Measurements from ENCODE around the gene OR1N1. TPM values are rescaled to one million over a fixed set of nuclear protein-coding genes. Genes with fewer than 3 reads are reported as not detected.

Gene OR1N1, protein sequence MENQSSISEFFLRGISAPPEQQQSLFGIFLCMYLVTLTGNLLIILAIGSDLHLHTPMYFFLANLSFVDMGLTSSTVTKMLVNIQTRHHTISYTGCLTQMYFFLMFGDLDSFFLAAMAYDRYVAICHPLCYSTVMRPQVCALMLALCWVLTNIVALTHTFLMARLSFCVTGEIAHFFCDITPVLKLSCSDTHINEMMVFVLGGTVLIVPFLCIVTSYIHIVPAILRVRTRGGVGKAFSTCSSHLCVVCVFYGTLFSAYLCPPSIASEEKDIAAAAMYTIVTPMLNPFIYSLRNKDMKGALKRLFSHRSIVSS
- total RNA-seq (not detected), polyA plus RNA-seq (not detected)

DNA sequence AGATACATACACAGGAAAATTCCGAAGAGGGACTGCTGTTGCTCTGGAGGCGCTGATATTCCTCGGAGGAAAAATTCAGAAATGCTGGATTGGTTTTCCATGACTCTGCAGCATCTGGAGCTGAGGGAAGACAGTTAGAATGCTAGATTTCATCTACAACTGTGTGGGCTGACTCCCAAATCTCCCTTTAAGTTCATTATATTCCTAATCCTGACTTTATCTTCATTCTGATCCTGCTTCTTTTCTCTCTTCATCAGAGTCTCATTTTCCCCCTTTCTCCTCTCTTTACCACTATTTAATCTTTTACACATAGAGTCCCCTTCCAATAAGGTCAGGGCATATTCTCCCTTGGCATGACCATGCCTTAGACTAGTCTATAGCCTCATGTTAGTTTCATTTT, at the start of gene OR1N1:
Gene OR1N1 (minus strand): TSS at position 101 of the 400 bp plus-strand sequence. CDS start 0 bp downstream, at position 101.
- Histone ChIP-seq H3K4me1 (ENCODE audit: insufficient read depth, low read length) (no peaks in the 10 kb centered on the region), H3K27ac (ENCODE audit: low read depth, low read length) (no peak within 1 kb of the TSS), H3K36me3 (ENCODE audit: insufficient read depth, low read length) (no peaks in the 10 kb centered on the region), H3K9me3 (ENCODE audit: low read length) (no peaks in the 10 kb centered on the region), H3K27me3 (ENCODE audit: insufficient read depth, low read length, poor library complexity, severe bottlenecking) (no peaks in the 10 kb centered on the region), H3K4me3 (ENCODE audit: low read length) (no peak within 1 kb of the TSS)
- no peak for DNase-seq
- ChIA-PET POLR2A (no interaction called here), CTCF (no interaction called here)
- Mint-ChIP-seq H3K9me3 (no peaks in the 10 kb centered on the region), H3K36me3 (no peaks in the 10 kb centered on the region), H3K4me3 (no peak within 1 kb of the TSS), H3K27me3 (peaks cover 10 to 25% of the 10 kb centered on the region in 2 donors), H3K27ac (no peak within 1 kb of the TSS), H3K4me1 (no peaks in the 10 kb centered on the region)

DNA sequence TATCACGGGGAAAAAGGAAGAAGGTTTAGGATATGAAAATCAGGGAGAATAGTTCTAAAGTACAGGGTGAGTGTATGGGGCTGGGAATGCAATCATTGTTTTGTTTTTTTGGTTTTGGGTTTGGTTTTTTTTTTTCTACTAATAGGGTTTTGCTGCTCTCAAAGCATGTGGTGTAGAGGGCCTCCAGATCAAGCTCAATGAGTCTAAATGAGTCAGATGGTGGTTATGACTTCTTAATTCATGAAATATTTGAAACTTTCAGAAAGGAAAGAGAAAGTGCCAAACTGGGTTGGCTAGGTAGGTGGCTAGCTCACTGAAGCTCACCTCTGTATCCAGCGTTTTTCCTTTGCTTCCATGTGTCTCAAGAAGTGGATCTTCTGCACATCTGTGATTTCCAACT, 45.4 kb upstream of the OR1N1 start:
- H3K27me3 Mint-ChIP-seq, result peaks cover 0 to 6% of the 10 kb centered on the region in 2 donors
- H3K9me3 Mint-ChIP-seq, result no peaks in the 10 kb centered on the region
- no peak for DNase-seq
- Histone ChIP-seq H3K9me3 (ENCODE audit: low read length) (no peaks in the 10 kb centered on the region), H3K36me3 (ENCODE audit: insufficient read depth, low read length) (no peaks in the 10 kb centered on the region), H3K27ac (ENCODE audit: low read depth, low read length) (no peak overlapping the region), H3K27me3 (ENCODE audit: insufficient read depth, low read length, poor library complexity, severe bottlenecking) (no peaks in the 10 kb centered on the region), H3K4me3 (ENCODE audit: low read length) (no peak overlapping the region), H3K4me1 (ENCODE audit: insufficient read depth, low read length) (no peaks in the 10 kb centered on the region)
- H3K4me3 Mint-ChIP-seq, result no peak overlapping the region
- peaks cover 0 to 1% (median 0%) of the 10 kb centered on the region in 3 donors for H3K36me3 Mint-ChIP-seq
- H3K4me1 Mint-ChIP-seq, result no peaks in the 10 kb centered on the region
- ChIA-PET POLR2A (no interaction called here), CTCF (no interaction called here)
- no peak overlapping the region for H3K27ac Mint-ChIP-seq

DNA sequence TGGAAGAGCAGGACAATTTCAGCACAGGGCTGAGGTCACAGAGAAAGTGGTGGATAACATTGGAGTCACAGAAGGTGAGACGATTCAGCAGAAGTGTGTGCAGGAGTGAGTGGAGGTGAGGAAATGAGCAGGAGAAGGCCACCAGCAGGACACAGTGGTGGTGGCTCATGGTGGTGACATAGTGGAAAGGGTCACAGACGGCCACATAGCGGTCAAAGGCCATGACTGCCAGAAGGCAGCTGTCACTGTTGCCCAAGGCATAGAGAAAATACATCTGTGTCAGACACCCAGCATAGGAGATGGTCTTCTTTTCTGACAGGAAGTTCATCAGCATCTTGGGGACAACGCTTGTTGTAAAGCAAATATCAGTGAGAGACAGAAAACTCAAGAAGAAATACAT, 40.8 kb upstream of the OR1N1 start:
- H3K9me3 Mint-ChIP-seq, result peaks cover 0 to 5% (median 2%) of the 10 kb centered on the region in 5 donors
- no peak overlapping the region for H3K27ac Mint-ChIP-seq
- CTCF ChIA-PET, result no interaction called here

DNA sequence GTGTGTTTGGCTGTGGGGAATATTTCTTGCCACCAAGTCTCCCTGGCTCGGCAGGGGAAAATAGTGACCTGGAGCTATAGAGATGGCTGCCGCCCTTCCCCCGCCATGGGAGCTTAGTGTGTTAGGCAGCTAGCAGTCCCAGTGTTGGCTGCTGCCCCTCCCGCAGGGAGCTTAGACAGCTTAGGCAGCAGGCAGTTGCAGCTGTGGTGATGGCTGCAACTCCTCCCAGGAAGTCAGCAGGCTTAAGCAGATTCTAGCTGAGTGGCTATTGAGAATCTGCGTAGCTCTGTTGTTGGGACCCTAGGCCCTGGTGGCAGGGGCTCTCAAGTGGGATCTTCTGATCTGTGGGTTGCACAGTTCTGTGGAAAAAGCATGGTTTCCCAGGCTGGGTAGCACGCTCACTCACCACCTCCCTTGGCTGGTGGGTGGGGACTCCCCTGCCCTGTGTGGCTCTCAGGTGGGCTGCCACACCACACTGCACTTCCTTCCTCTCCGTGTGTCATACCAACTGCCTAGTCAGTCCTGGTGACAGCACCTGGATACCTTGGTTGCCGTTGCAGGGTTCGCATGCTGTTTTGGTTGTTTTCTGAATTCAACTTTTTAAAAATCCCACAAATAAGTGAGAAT, 35.2 kb upstream of the OR1N1 start:
- peaks cover 2 to 11% (median 4%) of the 10 kb centered on the region in 5 donors for H3K9me3 Mint-ChIP-seq
- DNase-seq, result peak in 1 of 5 donors; percentile 2
- Histone ChIP-seq H3K36me3 (ENCODE audit: insufficient read depth, low read length) (no peaks in the 10 kb centered on the region), H3K27ac (ENCODE audit: low read depth, low read length) (no peak overlapping the region), H3K9me3 (ENCODE audit: low read length) (no peaks in the 10 kb centered on the region), H3K4me1 (ENCODE audit: insufficient read depth, low read length) (no peaks in the 10 kb centered on the region), H3K4me3 (ENCODE audit: low read length) (no peak overlapping the region), H3K27me3 (ENCODE audit: insufficient read depth, low read length, poor library complexity, severe bottlenecking) (no peaks in the 10 kb centered on the region)
- peaks cover 8 to 25% of the 10 kb centered on the region in 2 donors for H3K27me3 Mint-ChIP-seq
- peaks cover 0 to 5% (median 4%) of the 10 kb centered on the region in 3 donors for H3K4me1 Mint-ChIP-seq
- CTCF ChIA-PET, result no interaction called here
- peak overlapping the region in 1 of 8 donors; percentile 17 for H3K27ac Mint-ChIP-seq
- H3K36me3 Mint-ChIP-seq, result peaks cover 0 to 1% (median 0%) of the 10 kb centered on the region in 3 donors
- H3K4me3 Mint-ChIP-seq, result peak overlapping the region in 3 of 7 donors; percentile 3 to 44 (median 25)
- POLR2A ChIA-PET, result no interaction called here

More for the DNA sequence above, 40.8 kb upstream of the OR1N1 start:
- no peak for DNase-seq
- Histone ChIP-seq H3K27ac (ENCODE audit: low read depth, low read length) (no peak overlapping the region), H3K36me3 (ENCODE audit: insufficient read depth, low read length) (no peaks in the 10 kb centered on the region), H3K4me1 (ENCODE audit: insufficient read depth, low read length) (no peaks in the 10 kb centered on the region), H3K27me3 (ENCODE audit: insufficient read depth, low read length, poor library complexity, severe bottlenecking) (no peaks in the 10 kb centered on the region), H3K9me3 (ENCODE audit: low read length) (no peaks in the 10 kb centered on the region), H3K4me3 (ENCODE audit: low read length) (no peak overlapping the region)
- no peak overlapping the region for H3K4me3 Mint-ChIP-seq
- POLR2A ChIA-PET, result no interaction called here
- H3K27me3 Mint-ChIP-seq, result peaks cover 3 to 21% of the 10 kb centered on the region in 2 donors
- H3K36me3 Mint-ChIP-seq, result peaks cover 0 to 1% (median 0%) of the 10 kb centered on the region in 3 donors
- H3K4me1 Mint-ChIP-seq, result no peaks in the 10 kb centered on the region

DNA sequence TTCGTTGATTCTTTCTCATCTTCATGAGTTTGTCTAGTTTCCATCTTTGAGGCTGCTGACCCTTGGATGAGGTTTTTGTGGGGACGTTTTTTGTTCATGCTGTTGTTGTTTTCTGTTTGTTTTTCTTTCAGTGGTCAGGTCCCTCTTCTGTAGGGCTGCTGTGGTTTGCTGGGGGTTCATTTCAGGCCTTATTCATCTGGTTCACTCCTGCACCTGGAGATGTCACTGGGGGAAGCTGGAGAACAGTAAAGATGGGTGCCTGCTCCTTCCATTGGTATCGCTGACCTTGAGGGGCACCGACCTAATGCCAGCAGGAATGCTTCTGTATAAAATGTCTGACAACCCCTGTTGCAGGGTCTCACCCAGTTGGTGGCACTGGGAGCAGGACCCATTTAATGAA, 34.4 kb upstream of the OR1N1 start:
- Histone ChIP-seq H3K9me3 (ENCODE audit: low read length) (no peaks in the 10 kb centered on the region), H3K4me3 (ENCODE audit: low read length) (no peak overlapping the region), H3K27me3 (ENCODE audit: insufficient read depth, low read length, poor library complexity, severe bottlenecking) (no peaks in the 10 kb centered on the region), H3K27ac (ENCODE audit: low read depth, low read length) (no peak overlapping the region), H3K4me1 (ENCODE audit: insufficient read depth, low read length) (no peaks in the 10 kb centered on the region), H3K36me3 (ENCODE audit: insufficient read depth, low read length) (no peaks in the 10 kb centered on the region)
- ChIA-PET CTCF (no interaction called here), POLR2A (no interaction called here)
- DNase-seq, result no peak
- no peak overlapping the region for H3K4me3 Mint-ChIP-seq
- H3K27ac Mint-ChIP-seq, result no peak overlapping the region
- peaks cover 8 to 25% of the 10 kb centered on the region in 2 donors for H3K27me3 Mint-ChIP-seq
- H3K9me3 Mint-ChIP-seq, result peaks cover 2 to 11% (median 4%) of the 10 kb centered on the region in 5 donors
- H3K4me1 Mint-ChIP-seq, result peaks cover 0 to 5% (median 4%) of the 10 kb centered on the region in 3 donors
- H3K36me3 Mint-ChIP-seq, result peaks cover 0 to 1% (median 0%) of the 10 kb centered on the region in 3 donors

DNA sequence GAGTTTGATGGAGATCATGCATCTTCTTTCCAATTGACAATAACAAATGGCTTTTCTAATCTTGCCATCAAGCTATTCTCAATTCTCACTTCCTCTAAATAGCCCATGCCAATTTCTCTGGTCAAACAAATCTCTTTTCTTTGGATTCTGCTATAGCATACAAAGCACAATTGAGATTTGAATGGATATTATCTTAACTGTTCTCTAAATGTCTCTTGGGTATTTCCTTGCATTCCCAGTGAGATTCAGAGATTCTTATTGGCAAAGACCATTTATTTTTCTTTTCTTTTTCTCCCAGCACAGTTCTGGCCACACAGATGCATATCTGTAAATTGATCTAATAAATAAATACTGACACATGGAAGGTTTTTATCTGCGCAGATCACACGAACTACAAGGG, 25.7 kb upstream of the OR1N1 start, which contains the start of gene OR1N2:
Gene OR1N2 (plus strand): TSS at position 301 of the 400 bp plus-strand sequence. CDS start 100 bp downstream, outside the sequence.
- Mint-ChIP-seq H3K36me3 (peaks cover 0 to 7% (median 0%) of the 10 kb centered on the region in 3 donors), H3K4me1 (no peaks in the 10 kb centered on the region), H3K9me3 (peaks cover 0 to 8% (median 1%) of the 10 kb centered on the region in 5 donors), H3K4me3 (no peak within 1 kb of the TSS), H3K27me3 (peaks cover 8 to 34% of the 10 kb centered on the region in 2 donors), H3K27ac (no peak within 1 kb of the TSS)
- H3K27ac ChIP-seq (ENCODE audit: low read depth, low read length), result no peak within 1 kb of the TSS
- H3K36me3 ChIP-seq (ENCODE audit: insufficient read depth, low read length), result no peaks in the 10 kb centered on the region
- CTCF ChIA-PET, result no interaction called here
- POLR2A ChIA-PET, result no interaction called here
- no peaks in the 10 kb centered on the region for H3K4me1 ChIP-seq (ENCODE audit: insufficient read depth, low read length)
- H3K9me3 ChIP-seq (ENCODE audit: low read length), result no peaks in the 10 kb centered on the region
- H3K27me3 ChIP-seq (ENCODE audit: insufficient read depth, low read length, poor library complexity, severe bottlenecking), result no peaks in the 10 kb centered on the region
- no peak within 1 kb of the TSS for H3K4me3 ChIP-seq (ENCODE audit: low read length)
- no peak for DNase-seq

DNA sequence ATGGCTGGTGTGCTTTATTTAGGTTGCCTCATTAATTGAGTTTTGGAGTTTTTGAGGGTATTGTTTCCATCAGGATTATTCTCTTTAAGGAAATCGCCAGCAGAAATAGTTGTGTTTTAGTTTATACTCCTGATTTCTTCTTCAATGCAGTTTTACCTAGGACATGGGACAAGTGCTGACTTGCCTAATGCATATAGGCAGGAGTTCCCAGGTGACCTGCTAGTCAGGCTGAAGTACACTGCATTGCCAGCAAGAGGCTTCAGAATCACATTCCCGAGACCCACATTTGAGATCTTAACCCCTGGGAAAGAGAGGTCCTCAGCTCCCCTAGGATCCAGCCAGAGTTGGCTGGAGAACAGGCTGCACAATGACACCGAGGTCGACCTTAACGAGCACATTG, 24.3 kb upstream of the OR1N1 start:
- no peak overlapping the region for H3K4me3 ChIP-seq (ENCODE audit: low read length)
- no peaks in the 10 kb centered on the region for H3K9me3 ChIP-seq (ENCODE audit: low read length)
- no peak overlapping the region for H3K27ac ChIP-seq (ENCODE audit: low read depth, low read length)
- Mint-ChIP-seq H3K9me3 (peaks cover 0 to 8% (median 1%) of the 10 kb centered on the region in 5 donors), H3K4me1 (no peaks in the 10 kb centered on the region), H3K36me3 (peaks cover 0 to 7% (median 0%) of the 10 kb centered on the region in 3 donors), H3K27me3 (peaks cover 8 to 39% of the 10 kb centered on the region in 2 donors), H3K27ac (no peak overlapping the region), H3K4me3 (no peak overlapping the region)
- H3K4me1 ChIP-seq (ENCODE audit: insufficient read depth, low read length), result no peaks in the 10 kb centered on the region
- no peaks in the 10 kb centered on the region for H3K27me3 ChIP-seq (ENCODE audit: insufficient read depth, low read length, poor library complexity, severe bottlenecking)
- POLR2A ChIA-PET, result no interaction called here
- CTCF ChIA-PET, result no interaction called here
- DNase-seq, result no peak
- H3K36me3 ChIP-seq (ENCODE audit: insufficient read depth, low read length), result no peaks in the 10 kb centered on the region

DNA sequence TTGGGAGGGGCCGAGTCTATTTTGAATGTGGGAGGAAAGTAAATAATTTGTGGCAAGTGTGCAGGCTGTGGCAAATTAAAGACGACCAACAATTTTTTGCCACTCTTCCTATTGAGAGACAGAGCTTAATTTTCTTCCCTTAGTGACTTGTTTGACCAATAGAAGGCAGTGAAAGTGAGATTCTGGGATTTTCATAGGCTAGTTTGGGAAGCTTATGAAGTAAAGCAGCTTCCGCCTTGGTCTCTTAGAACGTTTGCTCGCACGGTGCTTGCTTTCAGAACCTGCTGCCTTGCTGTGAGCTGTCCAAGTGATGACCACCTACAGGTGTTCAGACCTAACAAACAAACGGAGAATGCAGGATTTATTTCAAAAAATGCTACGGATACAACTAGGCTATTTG, 19.1 kb upstream of the OR1N1 start:
- CTCF ChIA-PET, result no interaction called here
- no peak overlapping the region for H3K4me3 Mint-ChIP-seq
- no peak overlapping the region for H3K27ac ChIP-seq (ENCODE audit: low read depth, low read length)
- H3K36me3 ChIP-seq (ENCODE audit: insufficient read depth, low read length), result no peaks in the 10 kb centered on the region
- H3K9me3 Mint-ChIP-seq, result peaks cover 0 to 7% (median 1%) of the 10 kb centered on the region in 5 donors
- H3K27ac Mint-ChIP-seq, result no peak overlapping the region
- H3K4me3 ChIP-seq (ENCODE audit: low read length), result no peak overlapping the region
- no peaks in the 10 kb centered on the region for H3K4me1 ChIP-seq (ENCODE audit: insufficient read depth, low read length)
- POLR2A ChIA-PET, result no interaction called here
- no peaks in the 10 kb centered on the region for H3K4me1 Mint-ChIP-seq
- DNase-seq, result no peak
- no peaks in the 10 kb centered on the region for H3K27me3 ChIP-seq (ENCODE audit: insufficient read depth, low read length, poor library complexity, severe bottlenecking)
- H3K27me3 Mint-ChIP-seq, result peaks cover 11 to 34% of the 10 kb centered on the region in 2 donors
- H3K9me3 ChIP-seq (ENCODE audit: low read length), result no peaks in the 10 kb centered on the region
- H3K36me3 Mint-ChIP-seq, result peaks cover 0 to 7% (median 0%) of the 10 kb centered on the region in 3 donors

Data from CD8-positive, alpha-beta memory T cell (primary cell).